Vagina (tissue), 2 donors: Measurements from ENCODE around the gene KCNIP4.

Experiments used
- CTCF ChIP-seq, 3 experiments: fragments of 450-650 bp in 2 of 3; fragments of 200-600 bp in 1 of 3; sonication (generic) in 1 of 3; IDR thresholded peaks; one replicate each; pipeline ENCODE4 v1.5.1; 2017 to 2019; ENCODE audit warnings: antibody characterized with exemption in 3 of 3, mild to moderate bottlenecking in 2 of 3, moderate library complexity in 2 of 3
- POLR2A ChIP-seq, 2 donors: fragments of 450-650 bp; IDR thresholded peaks; one replicate each; pipeline ENCODE4 v1.6.1; 2017; ENCODE audit warnings: antibody characterized with exemption in 2 of 2, mild to moderate bottlenecking in 2 of 2, moderate library complexity in 2 of 2

DNA sequence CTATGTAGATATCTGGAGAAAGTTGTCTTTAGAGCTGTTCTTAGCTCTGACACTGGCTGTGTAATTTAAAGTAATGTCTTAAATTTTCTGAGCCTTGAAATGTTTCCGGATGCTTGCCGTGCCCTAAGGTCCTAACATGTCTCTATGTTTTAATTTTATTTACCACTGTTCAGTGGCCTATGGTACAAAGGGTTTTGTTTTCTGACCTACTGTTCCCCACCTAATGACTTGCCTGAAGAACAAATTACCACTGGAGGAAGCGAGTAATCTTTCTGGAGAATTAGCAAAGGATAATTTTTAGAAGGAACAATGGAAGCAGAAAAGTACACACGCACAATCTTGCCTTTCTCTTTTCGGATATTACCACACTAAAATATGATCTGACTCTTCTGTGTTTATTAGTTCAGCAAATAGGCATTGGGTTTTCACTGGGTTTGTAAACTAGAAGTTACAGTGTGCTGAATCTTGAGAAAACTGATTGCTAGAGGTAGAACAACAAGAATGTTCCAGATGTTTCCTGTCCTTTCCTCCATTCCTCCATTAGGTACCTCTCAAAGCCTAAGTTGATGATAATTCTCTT lies 812.4 kb downstream of the KCNIP4 start:
- TF ChIP-seq CTCF (IDR thresholded peaks at IDR 0.05) (no peak), POLR2A (IDR thresholded peaks at IDR 0.05) (no peak)
